Measurements from ENCODE around the gene FGF8.

The FGF8 gene

DNA sequence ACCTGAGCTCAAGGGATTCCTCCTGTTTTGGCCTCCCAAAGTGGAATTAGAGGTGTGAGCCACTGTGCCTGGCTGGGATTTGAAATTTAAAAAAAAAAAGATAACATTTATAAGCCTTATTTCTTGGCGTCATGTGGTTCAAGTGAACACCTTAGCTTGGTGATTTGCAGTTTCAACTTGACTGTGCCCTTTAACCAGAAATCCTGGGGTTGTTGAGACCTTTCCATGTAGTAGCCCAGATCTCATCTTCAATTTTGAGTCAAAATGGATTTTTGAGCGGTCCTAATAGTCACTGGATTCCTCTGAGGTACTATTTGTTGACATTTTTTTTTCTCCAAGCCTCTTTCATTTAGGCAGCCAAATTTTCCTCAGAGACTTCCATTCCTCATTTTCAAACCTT lies 51.5 kb downstream of the FGF8 start:
- no peak for DNase-seq

- no peak for DNase-seq
Observed at GRCh38 chr10:101723176-101723575, 52.7 kb downstream of the FGF8 start.

DNA sequence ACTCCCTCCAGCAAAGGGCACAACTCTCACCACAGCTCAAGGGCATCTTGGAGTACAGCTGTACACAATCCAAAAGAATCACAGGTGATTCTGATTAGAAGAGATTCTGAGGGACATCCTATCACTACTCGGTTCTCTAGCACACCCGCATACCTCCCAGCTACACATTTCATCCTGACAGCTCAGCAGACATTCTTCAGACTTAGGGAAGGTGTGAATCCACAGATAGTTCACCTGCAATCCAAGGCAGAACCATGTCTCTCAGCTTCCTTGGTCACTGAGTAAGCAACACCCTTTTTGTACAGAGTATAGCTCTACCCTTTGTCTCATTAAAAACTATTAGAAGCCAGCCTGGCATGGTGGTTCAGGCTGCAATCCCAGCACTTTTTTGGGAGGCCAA lies 54.1 kb downstream of the FGF8 start:
- DNase-seq = no peak

DNA sequence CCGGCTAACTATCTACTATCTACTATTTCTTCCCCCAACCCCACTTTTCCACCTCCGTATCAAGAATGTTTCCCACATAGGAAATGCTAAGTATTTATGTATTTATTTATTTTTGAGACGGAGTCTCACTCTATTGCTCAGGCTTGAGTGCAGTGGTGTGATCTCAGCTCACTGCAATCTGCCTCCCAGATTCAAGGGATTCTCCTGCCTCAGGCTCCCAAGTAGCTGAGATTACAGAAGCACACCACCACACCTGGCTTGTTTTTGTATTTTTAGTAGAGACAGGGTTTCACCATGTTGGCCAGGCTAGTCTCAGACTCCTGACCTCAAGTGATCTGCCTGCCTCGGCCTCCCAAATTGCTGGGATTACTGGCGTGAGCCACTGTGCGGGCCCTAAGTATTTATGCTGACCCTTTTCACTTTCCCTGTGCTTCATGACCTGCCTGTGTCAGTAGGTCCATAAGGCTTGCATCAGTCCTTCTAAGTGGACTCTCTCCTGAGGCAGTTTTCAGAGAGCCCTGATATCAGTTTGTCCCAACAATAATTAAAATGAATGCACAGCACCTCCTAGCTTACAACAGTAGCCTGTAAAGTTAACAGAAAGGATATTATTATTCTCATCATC lies 55.2 kb downstream of the FGF8 start:
- DNase-seq = no peak

Data from suppressor macrophage treated with lipopolysaccharide for 4 hours (primary cell).